ENCODE measurements around the gene SLC10A7. TPM values are rescaled to one million over a fixed set of nuclear protein-coding genes. Genes with fewer than 3 reads are reported as not detected.

Gene SLC10A7
- total RNA-seq, 4 donors from 2014 or later = 12.0 to 56.1 (median 15.9) TPM

GRCh38 chr4:146260521-146260920 is 261.2 kb downstream of the SLC10A7 start:
- Histone ChIP-seq H3K4me3 (no peak overlapping the region), H3K4me1 (no peaks in the 10 kb centered on the region), H3K36me3 (no peaks in the 10 kb centered on the region), H3K27me3 (no peaks in the 10 kb centered on the region), H3K9me3 (no peaks in the 10 kb centered on the region), H3K27ac (no peak overlapping the region)
- TF ChIP-seq EP300 (IDR thresholded peaks at IDR 0.05; ENCODE audit: low read depth) = no peak
- no peak for TF ChIP-seq POLR2AphosphoS5 (IDR thresholded peaks at IDR 0.05)
- TF ChIP-seq, protein P1, sequence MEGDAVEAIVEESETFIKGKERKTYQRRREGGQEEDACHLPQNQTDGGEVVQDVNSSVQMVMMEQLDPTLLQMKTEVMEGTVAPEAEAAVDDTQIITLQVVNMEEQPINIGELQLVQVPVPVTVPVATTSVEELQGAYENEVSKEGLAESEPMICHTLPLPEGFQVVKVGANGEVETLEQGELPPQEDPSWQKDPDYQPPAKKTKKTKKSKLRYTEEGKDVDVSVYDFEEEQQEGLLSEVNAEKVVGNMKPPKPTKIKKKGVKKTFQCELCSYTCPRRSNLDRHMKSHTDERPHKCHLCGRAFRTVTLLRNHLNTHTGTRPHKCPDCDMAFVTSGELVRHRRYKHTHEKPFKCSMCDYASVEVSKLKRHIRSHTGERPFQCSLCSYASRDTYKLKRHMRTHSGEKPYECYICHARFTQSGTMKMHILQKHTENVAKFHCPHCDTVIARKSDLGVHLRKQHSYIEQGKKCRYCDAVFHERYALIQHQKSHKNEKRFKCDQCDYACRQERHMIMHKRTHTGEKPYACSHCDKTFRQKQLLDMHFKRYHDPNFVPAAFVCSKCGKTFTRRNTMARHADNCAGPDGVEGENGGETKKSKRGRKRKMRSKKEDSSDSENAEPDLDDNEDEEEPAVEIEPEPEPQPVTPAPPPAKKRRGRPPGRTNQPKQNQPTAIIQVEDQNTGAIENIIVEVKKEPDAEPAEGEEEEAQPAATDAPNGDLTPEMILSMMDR (IDR thresholded peaks at IDR 0.05) = no peak
- no peak for TF ChIP-seq POLR2A (IDR thresholded peaks at IDR 0.05)
- 86% methylated on average over 4 of the region's 4 CpGs; no CpG with 5 or more reads in 1 of the 2 donors for WGBS, 2 donors (ENCODE audit: low coverage in 1 of 2)
- in situ Hi-C loops (cut with MboI; ENCODE audit: low pct_ligation_motif_present in 1 of 4, low pct_unique_long_range_greater_than_20kb in 1 of 4, low sequenced_read_pairs in 3 of 4) (no loop called here), intact Hi-C loops (cut with DNase I; ENCODE audit: low total_unique reads) (no loop called here)
- no peak for DNase-seq

GRCh38 chr4:146257511-146257910 is 264.2 kb downstream of the SLC10A7 start:
- intact Hi-C loops (cut with DNase I; ENCODE audit: low total_unique reads) = no loop called here
- TF ChIP-seq POLR2A (IDR thresholded peaks at IDR 0.05) (no peak), EP300 (IDR thresholded peaks at IDR 0.05; ENCODE audit: low read depth) (no peak), POLR2AphosphoS5 (IDR thresholded peaks at IDR 0.05) (no peak)
- TF ChIP-seq, protein P1 (IDR thresholded peaks at IDR 0.05) = no peak
- 100% methylated on average over 1 of the region's 1 CpG; no CpG with 5 or more reads in 1 of the 2 donors for WGBS, 2 donors (ENCODE audit: low coverage in 1 of 2)

GRCh38 chr4:146256328-146256727 is 265.4 kb downstream of the SLC10A7 start:
- H3K27me3 ChIP-seq = no peaks in the 10 kb centered on the region
- H3K27ac ChIP-seq = no peak overlapping the region
- H3K36me3 ChIP-seq = no peaks in the 10 kb centered on the region
- no peak overlapping the region for H3K4me3 ChIP-seq
- H3K4me1 ChIP-seq = peaks cover 0 to 12% (median 0%) of the 10 kb centered on the region in 4 donors
- no peak for DNase-seq
- no peaks in the 10 kb centered on the region for H3K9me3 ChIP-seq
- 40 to 44% methylated on average over 1 of the region's 1 CpG for WGBS, 2 donors (ENCODE audit: low coverage in 1 of 2)
- TF ChIP-seq POLR2AphosphoS5 (IDR thresholded peaks at IDR 0.05) (no peak), POLR2A (IDR thresholded peaks at IDR 0.05) (no peak), EP300 (IDR thresholded peaks at IDR 0.05; ENCODE audit: low read depth) (no peak)
- TF ChIP-seq, protein P1 (IDR thresholded peaks at IDR 0.05) = no peak
- intact Hi-C loops (cut with DNase I; ENCODE audit: low total_unique reads) = no loop called here
- in situ Hi-C loops (cut with MboI; ENCODE audit: low pct_ligation_motif_present in 1 of 4, low pct_unique_long_range_greater_than_20kb in 1 of 4, low sequenced_read_pairs in 3 of 4) = no loop called here

More at GRCh38 chr4:146257511-146257910, 264.2 kb downstream of the SLC10A7 start:
- Histone ChIP-seq H3K27ac (no peak overlapping the region), H3K4me1 (peaks cover 0 to 9% (median 0%) of the 10 kb centered on the region in 4 donors), H3K4me3 (no peak overlapping the region), H3K36me3 (no peaks in the 10 kb centered on the region), H3K27me3 (no peaks in the 10 kb centered on the region), H3K9me3 (no peaks in the 10 kb centered on the region)
- in situ Hi-C loops (cut with MboI; ENCODE audit: low pct_ligation_motif_present in 1 of 4, low pct_unique_long_range_greater_than_20kb in 1 of 4, low sequenced_read_pairs in 3 of 4) = no loop called here
- DNase-seq = no peak

DNA sequence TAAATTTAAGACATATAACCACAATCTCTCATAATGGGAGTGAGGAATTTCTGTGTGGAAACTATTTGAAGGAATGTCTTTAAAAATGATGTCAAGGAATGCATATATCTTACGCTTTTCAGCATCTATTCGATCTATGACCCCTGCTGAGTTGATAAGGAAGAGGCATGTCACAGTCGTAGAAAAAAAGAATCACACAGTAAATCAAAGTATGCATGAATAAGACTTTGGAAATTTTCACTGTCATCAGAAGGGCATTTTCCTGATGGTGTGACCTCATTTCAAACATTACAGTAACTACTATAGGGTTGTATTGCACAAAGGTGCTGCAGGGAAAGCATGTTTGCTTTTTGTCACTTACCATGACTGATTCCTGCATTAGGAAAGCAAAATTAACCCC is 265.9 kb downstream of the SLC10A7 start:
- Histone ChIP-seq H3K36me3 (no peaks in the 10 kb centered on the region), H3K4me3 (no peak overlapping the region), H3K4me1 (peaks cover 0 to 12% (median 0%) of the 10 kb centered on the region in 4 donors), H3K9me3 (no peaks in the 10 kb centered on the region), H3K27ac (no peak overlapping the region), H3K27me3 (no peaks in the 10 kb centered on the region)
- TF ChIP-seq POLR2AphosphoS5 (IDR thresholded peaks at IDR 0.05) = no peak
- no peak for TF ChIP-seq EP300 (IDR thresholded peaks at IDR 0.05; ENCODE audit: low read depth)
- TF ChIP-seq POLR2A (IDR thresholded peaks at IDR 0.05) = no peak
- TF ChIP-seq, protein P1 (IDR thresholded peaks at IDR 0.05) = no peak
- no peak for DNase-seq
- intact Hi-C loops (cut with DNase I; ENCODE audit: low total_unique reads) = no loop called here
- in situ Hi-C loops (cut with MboI; ENCODE audit: low pct_ligation_motif_present in 1 of 4, low pct_unique_long_range_greater_than_20kb in 1 of 4, low sequenced_read_pairs in 3 of 4) = no loop called here
- 62 to 69% methylated on average over 3 of the region's 3 CpGs for WGBS, 2 donors (ENCODE audit: low coverage in 1 of 2)
